ENCODE data around the gene LRBA.

The LRBA gene

DNA sequence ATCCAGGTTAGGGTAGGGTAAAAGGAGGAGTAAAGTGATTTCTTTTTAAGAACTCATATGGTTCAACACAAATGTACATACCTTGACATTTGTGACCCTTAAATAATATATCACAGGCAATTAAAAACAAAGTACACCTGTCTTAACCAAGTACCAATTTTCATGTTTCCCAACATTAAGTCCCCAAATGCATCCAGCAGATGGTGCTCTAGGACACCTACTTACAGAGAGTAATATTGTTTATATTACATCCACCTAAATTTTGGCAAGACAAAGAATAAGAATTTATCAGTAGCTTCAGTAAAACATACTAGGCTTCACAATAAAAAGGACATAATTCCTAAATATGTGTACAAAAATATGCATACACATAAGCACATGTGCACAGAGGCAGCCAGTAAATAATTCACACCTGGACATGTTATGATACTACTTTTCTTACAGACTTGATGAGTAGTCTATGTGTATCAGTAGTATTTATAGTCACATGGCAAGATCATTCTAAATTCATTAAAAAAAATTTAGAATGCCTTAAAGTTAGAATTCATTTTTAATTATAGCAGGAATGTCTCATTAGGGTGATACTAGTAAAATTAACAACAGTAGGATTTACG lies 717.1 kb downstream of the LRBA start:
- DNase-seq: peak in 1 of 6 experiments; percentile 2

GRCh38 chr4:150289881-150290280 lies 725.2 kb downstream of the LRBA start:
- no peak for DNase-seq

GRCh38 chr4:150289198-150289597 lies 725.9 kb downstream of the LRBA start:
- no peak for DNase-seq

- DNase-seq: no peak
Observed at GRCh38 chr4:150286656-150287055, 728.4 kb downstream of the LRBA start.

- no peak for DNase-seq
Observed at GRCh38 chr4:150283689-150284088, 731.4 kb downstream of the LRBA start.

DNA sequence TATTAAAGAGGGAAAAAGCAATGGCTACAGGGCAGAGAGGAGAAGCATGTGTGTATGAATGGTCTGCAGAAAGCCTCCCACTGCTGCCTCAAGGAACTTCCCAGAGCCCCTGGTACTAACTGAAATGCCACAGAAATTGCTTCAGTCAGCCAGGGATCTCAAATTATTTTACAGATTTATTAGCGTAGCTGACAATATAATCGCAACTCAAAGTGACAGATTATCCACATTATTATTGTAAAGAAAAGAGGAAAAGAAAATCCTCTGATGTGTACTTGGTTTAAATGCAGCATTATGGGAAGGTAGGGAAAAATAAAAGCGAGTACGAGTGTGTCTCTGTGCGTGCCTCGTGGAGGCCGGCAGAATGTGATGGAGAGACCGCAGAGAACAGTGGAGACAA lies 734.1 kb downstream of the LRBA start:
- DNase-seq: no peak

GRCh38 chr4:150280081-150280895 lies 734.8 kb downstream of the LRBA start:
- DNase-seq: no peak

DNA sequence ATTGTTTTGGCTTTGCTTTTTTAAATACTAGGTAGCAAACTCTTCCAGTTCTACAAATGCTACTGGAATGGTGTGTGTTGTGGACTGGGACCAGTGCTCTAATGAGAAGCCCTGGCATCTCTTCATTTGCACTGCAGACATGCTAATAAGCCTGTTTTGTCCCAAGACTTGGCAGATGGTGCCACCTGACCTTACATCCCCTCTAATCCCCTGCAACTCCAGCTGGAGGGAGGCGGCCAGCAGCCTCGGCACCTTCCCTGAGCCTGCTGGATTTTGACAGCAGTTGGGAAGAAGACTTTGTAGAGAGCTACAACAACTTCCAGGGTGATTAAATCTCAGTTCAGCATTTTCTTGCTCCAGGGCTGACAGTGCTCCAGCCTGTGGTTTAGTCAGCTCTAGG lies 736.9 kb downstream of the LRBA start:
- no peak for DNase-seq

DNA sequence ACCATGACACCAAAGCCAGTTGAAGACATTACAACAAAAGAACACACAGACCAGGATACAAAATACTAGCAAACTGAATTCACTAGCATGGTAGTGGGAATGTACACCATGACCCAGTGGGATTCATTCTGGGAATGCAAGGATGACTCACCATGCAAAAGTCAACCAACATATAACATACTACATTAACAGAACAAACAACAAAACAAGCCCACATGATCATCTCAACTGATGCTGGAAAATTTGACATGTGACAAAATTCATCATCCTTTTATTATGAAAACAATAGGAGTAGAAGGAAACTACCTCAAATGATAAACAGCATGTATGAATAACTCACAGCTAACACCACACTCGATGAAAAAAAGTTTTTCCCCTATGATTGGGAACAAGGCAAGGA lies 746.6 kb downstream of the LRBA start:
- DNase-seq: no peak

DNA sequence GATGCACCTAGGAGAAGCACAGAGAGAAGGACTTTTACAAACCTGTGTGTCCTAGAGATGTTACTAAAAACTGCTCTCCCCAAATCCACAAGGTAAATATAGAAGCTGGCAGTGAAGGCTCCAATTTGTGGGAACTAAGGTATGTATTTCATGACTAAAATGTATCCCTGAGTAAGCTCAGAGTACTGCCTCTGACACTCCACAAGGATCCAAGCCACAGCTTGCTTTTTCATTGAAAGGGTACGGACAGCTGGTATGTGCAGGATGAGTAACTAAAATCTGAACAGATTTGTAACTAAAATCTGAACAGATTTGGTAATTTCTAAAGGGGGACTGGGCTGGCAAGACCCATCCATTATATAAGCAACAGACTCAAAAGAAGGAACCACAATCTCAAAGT lies 749.3 kb downstream of the LRBA start:
- DNase-seq: no peak

DNA sequence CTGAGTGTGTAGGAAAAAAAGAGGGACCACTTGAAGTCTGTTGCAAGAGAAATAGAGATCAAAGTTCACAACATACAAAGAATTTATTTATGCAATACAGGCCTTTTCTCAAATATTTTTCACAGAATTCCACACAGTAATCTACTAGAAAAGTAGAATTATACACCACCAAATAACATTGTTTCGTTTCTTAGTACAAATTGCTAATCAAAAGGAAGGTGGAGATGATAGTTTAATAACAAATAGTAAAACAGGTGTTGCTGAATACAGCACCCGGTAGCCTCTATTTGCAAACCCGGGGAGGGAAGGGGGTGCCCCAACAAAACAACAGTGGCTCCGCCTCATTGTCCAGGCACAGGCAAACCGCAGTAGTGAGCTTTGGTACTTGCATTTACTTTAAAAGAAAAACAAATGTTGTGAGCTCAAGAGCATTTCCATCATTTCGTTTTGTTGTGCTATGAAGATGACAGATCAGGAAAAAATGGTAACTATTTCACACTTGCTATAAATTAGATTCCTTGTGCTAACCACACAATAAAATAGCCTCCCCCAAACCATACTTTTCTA lies 750.4 kb downstream of the LRBA start:
- no peak for DNase-seq

- DNase-seq: no peak
Observed at GRCh38 chr4:150262611-150263010, 752.5 kb downstream of the LRBA start.

GRCh38 chr4:150261571-150261970 lies 753.5 kb downstream of the LRBA start:
- DNase-seq: no peak

DNA sequence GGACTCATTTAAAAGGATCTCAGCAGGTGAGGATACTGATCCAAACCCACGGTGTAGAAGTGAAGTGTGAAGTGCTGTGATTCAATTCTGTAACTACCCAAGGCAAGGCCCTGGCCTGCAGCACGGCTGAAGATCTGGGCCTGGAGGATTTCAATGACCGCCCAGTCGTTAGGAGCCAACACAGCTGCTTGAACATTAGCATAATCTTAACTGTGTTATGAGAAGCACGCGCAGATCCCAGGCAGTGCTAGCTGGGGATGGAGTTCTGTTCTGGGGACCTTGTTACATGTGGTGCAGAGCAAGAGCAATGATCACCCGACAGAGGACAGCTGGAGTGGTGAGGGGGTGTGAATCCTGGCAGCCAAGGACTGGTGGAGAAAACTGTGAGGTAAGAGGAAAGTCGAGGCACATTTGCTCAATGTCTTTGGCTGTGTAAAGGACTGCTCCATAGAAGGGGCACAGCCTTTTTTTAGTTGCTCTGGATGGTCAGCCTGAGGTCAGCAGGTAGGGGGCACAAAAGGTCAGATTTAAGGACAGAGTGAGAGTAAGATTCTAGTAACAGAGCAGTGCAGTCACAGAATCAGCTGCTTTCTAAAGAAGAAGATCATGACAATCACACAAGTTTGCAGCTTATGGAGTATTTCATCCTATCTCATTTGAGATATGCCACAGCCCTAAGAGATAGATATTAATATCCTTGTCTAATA lies 755.1 kb downstream of the LRBA start:
- DNase-seq: no peak

GRCh38 chr4:150258569-150258968 lies 756.5 kb downstream of the LRBA start:
- no peak for DNase-seq

DNA sequence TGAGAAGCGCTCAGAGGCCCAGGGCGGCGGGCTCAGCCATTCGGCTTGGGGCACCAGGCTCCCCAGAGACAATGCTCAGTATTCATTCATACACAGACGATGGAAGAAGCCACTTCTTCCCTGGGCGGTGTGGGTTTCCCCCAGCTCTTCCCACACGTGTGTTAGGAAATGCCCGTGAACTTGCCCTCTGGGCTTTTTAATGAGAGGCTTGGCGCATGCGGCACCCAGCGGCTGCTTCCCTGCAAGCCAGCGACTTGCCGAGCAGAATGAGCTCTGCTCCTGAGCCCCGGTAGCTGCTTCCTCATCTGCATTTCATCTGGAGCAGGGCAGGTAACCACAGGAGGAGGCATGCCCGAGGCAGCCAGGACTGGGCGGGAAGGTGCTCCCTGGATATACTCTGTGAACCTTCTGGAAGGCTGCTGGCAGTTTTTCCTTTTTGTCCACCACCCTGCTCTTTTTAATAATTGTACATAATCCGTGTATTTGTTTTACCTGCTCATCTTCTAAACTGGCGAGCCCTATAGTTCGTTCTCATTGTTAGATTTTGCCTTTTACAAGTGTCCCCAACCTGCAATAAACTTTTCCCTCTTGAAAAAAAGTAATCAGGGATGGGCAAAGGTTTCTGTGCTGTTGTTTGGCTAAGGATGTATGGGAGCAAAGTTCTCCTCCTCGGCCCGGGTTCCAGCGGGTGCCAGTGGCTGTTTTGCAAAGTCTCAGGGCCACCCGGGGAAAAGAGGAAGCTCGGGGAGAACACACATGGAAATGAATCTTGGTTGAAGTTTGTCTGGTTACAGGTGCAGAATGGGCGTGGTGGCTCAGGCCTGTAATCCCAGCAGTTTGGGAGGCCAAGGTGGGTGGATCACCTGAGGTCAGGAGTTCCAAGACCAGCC lies 758.0 kb downstream of the LRBA start:
- no peak for DNase-seq

DNA sequence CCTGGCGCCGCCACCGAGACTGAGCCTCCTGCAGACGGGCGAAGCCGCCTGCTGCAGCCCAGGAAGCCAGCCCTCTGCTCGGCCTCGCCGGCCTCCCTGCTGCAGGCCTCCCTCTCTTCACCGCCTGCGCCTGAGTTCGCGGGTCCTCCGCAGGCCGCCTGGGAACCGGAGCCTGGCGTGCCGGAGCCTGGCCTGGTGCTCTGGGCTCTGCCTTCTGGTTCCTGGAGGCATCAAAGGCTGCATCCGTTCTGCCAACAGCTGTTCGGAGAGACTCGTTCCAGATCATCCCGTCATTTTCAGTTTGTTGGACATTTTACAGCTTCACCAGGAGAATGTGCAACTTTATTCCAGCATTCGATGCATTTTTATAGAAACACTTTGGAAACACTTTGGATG lies 758.9 kb downstream of the LRBA start:
- DNase-seq: no peak

DNA sequence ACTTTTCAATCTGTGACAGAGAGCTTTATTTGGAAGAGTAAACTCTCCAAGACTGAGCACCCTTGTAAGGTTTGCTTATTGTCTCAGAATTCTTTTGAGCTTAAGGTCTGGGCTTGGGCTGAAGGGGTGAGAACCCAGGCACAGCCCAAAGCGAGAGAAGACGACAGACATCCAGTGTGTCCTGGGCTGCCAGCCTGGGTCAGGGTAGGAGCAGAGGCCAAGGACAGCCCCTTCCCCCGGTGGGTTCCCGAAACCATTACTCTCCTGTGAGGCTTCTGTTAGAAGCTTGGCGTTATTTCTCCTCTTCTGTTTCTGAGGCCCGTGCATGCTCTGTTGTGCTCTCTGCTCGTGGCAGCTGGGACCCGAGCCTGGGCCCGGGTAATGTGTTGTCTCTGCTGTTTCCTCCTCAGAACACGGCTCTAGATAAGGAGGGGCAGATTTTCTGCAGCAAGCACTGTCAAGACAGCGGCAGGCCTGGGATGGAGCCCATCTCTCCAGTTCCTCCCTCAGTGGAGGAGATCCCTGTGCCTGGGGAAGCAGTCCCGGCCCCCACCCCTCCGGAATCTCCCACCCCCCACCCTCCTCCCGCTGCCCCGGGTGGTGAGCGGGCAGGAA lies 759.4 kb downstream of the LRBA start:
- no peak for DNase-seq

DNA sequence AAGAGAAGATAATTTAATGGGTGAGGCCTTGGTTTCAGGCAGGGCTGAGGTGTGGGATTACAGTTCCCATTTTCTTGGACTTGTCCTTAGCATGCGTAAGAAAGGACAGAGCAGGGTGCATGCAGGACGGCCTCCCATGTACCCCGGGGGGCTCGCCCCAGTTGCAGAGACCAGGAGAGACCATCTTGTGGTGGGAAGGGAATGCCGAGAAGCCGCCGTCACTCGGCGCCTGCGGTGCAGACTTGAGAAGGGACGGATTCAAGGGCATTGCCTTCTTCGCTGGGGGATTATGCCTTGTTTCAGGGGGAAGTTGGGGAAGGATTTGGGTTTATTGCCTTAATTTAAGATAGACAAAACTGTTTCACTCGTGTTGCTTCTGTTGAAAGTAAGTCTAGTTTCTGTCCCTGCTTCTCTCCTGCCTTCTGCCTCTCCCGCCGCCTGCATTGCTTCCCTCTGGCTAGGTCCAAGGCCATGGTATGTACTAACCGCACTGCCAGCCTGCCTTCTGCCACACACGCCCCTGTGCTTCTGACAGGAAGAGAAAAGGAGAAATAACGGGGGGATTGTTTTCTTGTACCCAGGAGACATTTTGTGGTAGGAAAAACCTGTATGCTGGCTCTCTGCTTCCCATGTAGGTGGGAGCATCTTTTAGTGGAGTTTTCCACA lies 761.0 kb downstream of the LRBA start:
- no peak for DNase-seq

DNA sequence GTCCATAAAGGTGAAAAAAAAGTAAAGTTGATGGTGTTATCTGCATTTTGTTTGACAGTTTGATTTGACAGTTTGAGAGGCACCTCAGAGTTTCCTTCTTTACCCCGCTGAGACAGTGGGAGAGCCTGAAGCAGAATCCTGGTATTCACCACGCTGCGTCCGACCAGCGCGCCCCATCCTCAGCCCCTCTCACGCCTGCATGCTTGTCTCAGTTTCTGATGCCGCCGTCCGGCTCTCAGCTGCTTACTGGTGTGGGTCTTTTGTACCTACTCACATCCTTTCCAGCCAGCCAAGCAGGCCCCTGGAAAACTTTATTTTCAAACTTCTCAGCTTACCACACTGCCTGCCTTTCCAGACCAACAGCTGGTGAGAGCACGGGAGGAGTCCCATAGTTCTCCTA lies 761.7 kb downstream of the LRBA start:
- no peak for DNase-seq

DNA sequence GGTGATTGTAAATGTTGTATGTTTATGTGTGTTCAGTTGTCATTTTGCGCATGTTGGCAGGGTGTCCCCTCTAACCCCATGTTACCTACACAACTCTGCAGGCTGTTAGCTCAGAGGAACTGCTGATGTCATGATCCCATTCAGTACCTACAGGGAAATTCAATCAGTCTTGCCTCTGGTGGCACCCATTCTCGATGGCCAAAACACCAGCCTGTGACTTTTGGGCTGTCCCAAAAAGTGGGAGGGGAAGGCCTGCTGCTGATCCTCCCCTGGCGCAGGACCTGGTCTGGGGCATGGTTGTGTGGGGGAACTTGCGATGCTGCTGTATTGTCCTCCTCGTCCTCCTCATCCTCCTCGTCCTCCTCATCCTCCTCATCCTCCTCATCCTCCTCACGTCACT lies 762.3 kb downstream of the LRBA start:
- no peak for DNase-seq

DNA sequence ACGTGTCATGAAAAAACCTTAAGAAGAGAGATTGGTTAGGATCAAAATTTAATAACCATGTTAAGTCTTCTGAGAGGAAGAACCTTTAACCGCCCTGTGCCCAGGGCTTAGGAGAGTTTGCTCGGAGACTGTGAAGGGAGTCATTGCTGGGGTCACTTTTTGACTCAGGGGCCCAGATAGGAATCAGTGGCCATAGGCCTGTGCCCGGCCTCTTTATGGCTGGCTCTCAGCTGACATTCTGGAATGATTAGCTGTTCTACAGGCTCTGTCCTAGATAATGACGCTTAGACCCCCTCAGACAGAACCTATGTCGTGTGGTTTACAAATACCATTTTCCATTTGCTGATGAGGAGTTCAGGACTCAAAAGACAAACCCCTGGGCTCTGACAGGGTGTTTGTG lies 762.8 kb downstream of the LRBA start:
- DNase-seq: no peak
